HCT116 (cell line): ENCODE results near the gene SEC16A. TPM values are rescaled to one million over a fixed set of nuclear protein-coding genes. Genes with fewer than 3 reads are reported as not detected.
"Not testable (repeated sequence)": the region's sequence is repeated elsewhere in the genome, so short reads cannot be mapped to it uniquely, and the experiment has no call there.

Experiments used
- ATAC-seq: fragments of 200-7000 bp; cut with Tn5 transposase; 2 replicates; pipeline ENCODE4 v1.9.1; 2020; ENCODE audit warnings: mild to moderate bottlenecking, moderate library complexity
- BruUV-seq: library from RNA; stranded (reverse); fragments of 400-500 nt; replicated peaks from 2 replicates; lab custom pipeline; 2021; lab: Mats Ljungman, UMichigan
- CTCF ChIA-PET: fragments of 300-600 bp; sonication (Branson Sonifier 250); formaldehyde crosslinking; loops from one replicate; lab custom pipeline; 2021; ENCODE audit warnings: antibody characterized with exemption; lab: Charles Lee
- POLR2A ChIA-PET: fragments of 300-600, 350-600 bp; sonication (Branson Sonifier 250); formaldehyde crosslinking; loops from one replicate; lab custom pipeline; 2021; ENCODE audit warnings: antibody characterized with exemption; lab: Charles Lee
- RAD21 ChIA-PET, 2 experiments: fragments of 300-600 bp; sonication (Branson Sonifier 250); formaldehyde crosslinking; loops; one replicate each; lab custom pipeline; 2023; ENCODE audit warnings: low total read pairs in 2 of 2; ENCODE audit not compliant: uncharacterized antibody in 2 of 2, unreplicated experiment in 2 of 2, low non-redundant PET in 1 of 2; lab: Charles Lee
- DNase-seq: peaks from one replicate; pipeline ENCODE4 v3.0.0-alpha.2; 2010; ENCODE audit warnings: low read depth, low spot score
- H2AFZ ChIP-seq: fragments of 200-600 bp; shearing (Covaris generic), sonication (generic); 2 replicates; pipeline ENCODE4 v1.6.1; 2017; ENCODE audit warnings: low read depth, mixed run types, mixed read lengths, antibody characterized with exemption, low read length; ENCODE audit not compliant: poor library complexity, severe bottlenecking
- H3K27ac ChIP-seq: 2 replicates; pipeline ENCODE4 v1.5.1; 2012; ENCODE audit warnings: low read depth, low read length
- H3K27me3 ChIP-seq: fragments of 200-600 bp; sonication (generic); 2 replicates; pipeline ENCODE4 v1.6.1; 2016; ENCODE audit warnings: mixed run types, low read length, mixed read lengths; ENCODE audit not compliant: insufficient read depth
- H3K36me3 ChIP-seq, 2 experiments: fragments of 200-500 bp in 1 of 2; fragments of 200-600 bp in 1 of 2; sonication (Bioruptor generic) in 1 of 2; sonication (generic) in 1 of 2; 2 replicates each; pipeline versions ENCODE4 v1.5.1 to v1.6.1; 2014 to 2016; ENCODE audit warnings: low read length in 2 of 2, inconsistent platforms in 1 of 2, mixed read lengths in 1 of 2, mixed run types in 1 of 2; ENCODE audit not compliant: insufficient read depth in 2 of 2, control insufficient read depth in 1 of 2
- H3K4me1 ChIP-seq, 2 experiments: fragments of 200-600 bp in 1 of 2; sonication (generic) in 1 of 2; 2 replicates each; pipeline versions ENCODE4 v1.5.1 to v1.6.1; 2012 to 2017; ENCODE audit warnings: low read length in 2 of 2, inconsistent platforms in 1 of 2, mild to moderate bottlenecking in 1 of 2, mixed read lengths in 1 of 2, mixed run types in 1 of 2, moderate library complexity in 1 of 2; ENCODE audit not compliant: insufficient read depth in 2 of 2, control insufficient read depth in 1 of 2
- H3K4me2 ChIP-seq: fragments of 200-600 bp; sonication (generic); 2 replicates; pipeline ENCODE4 v1.6.1; 2017; ENCODE audit warnings: mixed run types, low read length, mixed read lengths
- H3K4me3 ChIP-seq, 2 experiments: fragments of 200-600 bp in 1 of 2; sonication (generic) in 1 of 2; replicated peaks in 1 of 2; 2 replicates each; pipeline ENCODE4 v1.5.1; 2011 to 2016; ENCODE audit warnings: low read length in 2 of 2, control low read depth in 1 of 2, low read depth in 1 of 2, mild to moderate bottlenecking in 1 of 2, mixed read lengths in 1 of 2, mixed run types in 1 of 2
- H3K79me2 ChIP-seq: fragments of 200-600 bp; sonication (generic); 2 replicates; pipeline ENCODE4 v1.6.1; 2017; ENCODE audit warnings: mild to moderate bottlenecking, mixed run types, low read length, moderate library complexity, mixed read lengths; ENCODE audit not compliant: insufficient read depth
- H3K9ac ChIP-seq: fragments of 200-600 bp; sonication (generic); 2 replicates; pipeline ENCODE4 v1.6.1; 2016; ENCODE audit warnings: low read length, mixed read lengths
- H3K9me2 ChIP-seq: fragments of 200-600 bp; sonication (generic), shearing (Covaris generic); 2 replicates; pipeline ENCODE4 v1.6.1; 2017; ENCODE audit warnings: mixed run types, mild to moderate bottlenecking, moderate library complexity; ENCODE audit not compliant: insufficient read depth
- H3K9me3 ChIP-seq, 2 experiments: fragments of 200-500 bp in 1 of 2; fragments of 200-600 bp in 1 of 2; sonication (Bioruptor generic) in 1 of 2; sonication (generic) in 1 of 2; 2 replicates each; pipeline ENCODE4 v1.6.1; 2014 to 2017; ENCODE audit warnings: low read length in 2 of 2, mixed read lengths in 2 of 2, inconsistent platforms in 1 of 2, low read depth in 1 of 2, mild to moderate bottlenecking in 1 of 2, mixed run types in 1 of 2, moderate library complexity in 1 of 2; ENCODE audit not compliant: control insufficient read depth in 1 of 2, insufficient read depth in 1 of 2
- H4K20me1 ChIP-seq: fragments of 200-600 bp; sonication (generic), shearing (Covaris generic); 2 replicates; pipeline ENCODE4 v1.6.1; 2017; ENCODE audit warnings: mixed run types, mild to moderate bottlenecking, moderate library complexity; ENCODE audit not compliant: insufficient read depth
- ATF3 ChIP-seq: IDR thresholded peaks from 2 replicates; pipeline ENCODE4 v1.6.1; 2012
- CBX3 ChIP-seq: IDR thresholded peaks from 2 replicates; pipeline ENCODE4 v1.6.1; 2012; ENCODE audit warnings: low read depth
- CEBPB ChIP-seq: IDR thresholded peaks from 2 replicates; pipeline ENCODE4 v1.6.1; 2012; ENCODE audit warnings: low read depth
- CTCF ChIP-seq, 3 experiments: fragments of 200-600 bp in 1 of 3; sonication (generic) in 1 of 3; IDR thresholded peaks in 2 of 3; conservative IDR thresholded peaks in 1 of 3; 2 replicates each; pipeline ENCODE4 v1.5.1; 2012 to 2017; ENCODE audit warnings: low read depth in 2 of 3, low read length in 2 of 3, antibody characterized with exemption in 1 of 3, borderline replicate concordance in 1 of 3, control low read depth in 1 of 3, mild to moderate bottlenecking in 1 of 3, mixed read lengths in 1 of 3, mixed run types in 1 of 3, moderate library complexity in 1 of 3; ENCODE audit not compliant: insufficient read depth in 1 of 3
- EGR1 ChIP-seq: IDR thresholded peaks from 2 replicates; pipeline ENCODE4 v1.6.1; 2012; ENCODE audit warnings: low read depth
- ELF1 ChIP-seq: IDR thresholded peaks from 2 replicates; pipeline ENCODE4 v1.6.1; 2012; ENCODE audit warnings: low read depth, borderline replicate concordance
- EZH2 ChIP-seq: fragments of 200-600 bp; sonication (generic); IDR thresholded peaks from 2 replicates; pipeline ENCODE4 v1.6.1; 2017; ENCODE audit warnings: antibody characterized with exemption, mixed run types
- EZH2phosphoT487 ChIP-seq: fragments of 200-600 bp; IDR thresholded peaks from 2 replicates; pipeline ENCODE4 v1.6.1; 2018; ENCODE audit warnings: antibody characterized with exemption, borderline replicate concordance
- JUND ChIP-seq: IDR thresholded peaks from 2 replicates; pipeline ENCODE4 v1.6.1; 2012
- MAX ChIP-seq: IDR thresholded peaks from 2 replicates; pipeline ENCODE4 v1.6.1; 2012
- RAD21 ChIP-seq: IDR thresholded peaks from 2 replicates; pipeline ENCODE4 v1.6.1; 2012; ENCODE audit warnings: low read depth, mild to moderate bottlenecking
- YY1 ChIP-seq: IDR thresholded peaks from 2 replicates; pipeline ENCODE4 v1.6.1; 2011; ENCODE audit warnings: low read length, low read depth, moderate library complexity, mild to moderate bottlenecking; ENCODE audit not compliant: insufficient replicate concordance; ENCODE audit errors: extremely low read depth
- ZBTB33 ChIP-seq: IDR thresholded peaks from 2 replicates; pipeline ENCODE4 v1.6.1; 2011; ENCODE audit warnings: mild to moderate bottlenecking, low read length, moderate library complexity; ENCODE audit not compliant: insufficient replicate concordance; ENCODE audit errors: extremely low read depth
- ZFX ChIP-seq: fragments of 450-650 bp; IDR thresholded peaks from 2 replicates; pipeline ENCODE4 v1.6.1; 2017
- ZNF274 ChIP-seq: fragments of 200-500 bp; sonication (Bioruptor generic); IDR thresholded peaks from 2 replicates; pipeline ENCODE4 v1.6.1; 2014; ENCODE audit warnings: mild to moderate bottlenecking, low read depth, low read length, inconsistent platforms
- intact Hi-C: fragments of 100-400 bp; cut with micrococcal nuclease; formaldehyde crosslinking; loops from 2 replicates; pipeline ENCODE4 v1.10.0; 2022
- total RNA-seq: library from RNA; stranded (reverse); gene quantifications from one replicate; pipeline ENCODE4 v1.2.1, GENCODE V29; 2021; ENCODE audit not compliant: unreplicated experiment

SEC16A gene
- total RNA-seq, 1 experiment from 2014 or later = 49.8 TPM

- DNase-seq, intact Hi-C loops, H3K9ac ChIP-seq, H3K27ac ChIP-seq, H3K9me3 ChIP-seq, POLR2A ChIA-PET, H3K9me2 ChIP-seq, H3K4me2 ChIP-seq, CTCF ChIA-PET, BruUV-seq, H2AFZ ChIP-seq, ATAC-seq, H3K27me3 ChIP-seq, RAD21 ChIA-PET, H3K4me3 ChIP-seq, H4K20me1 ChIP-seq: not testable (repeated sequence)
- peaks cover 32 to 39% of the 10 kb centered on the region in 2 experiments; a peak in 3 of 4 replicates for H3K36me3 ChIP-seq
- peaks cover 4 to 15% of the 10 kb centered on the region in 2 experiments for H3K4me1 ChIP-seq
- H3K79me2 ChIP-seq = peaks cover 41% of the 10 kb centered on the region
Observed at GRCh38 chr9:136405904-136406303, 76.9 kb downstream of the SEC16A start.

GRCh38 chr9:136405481-136405880 is 77.4 kb downstream of the SEC16A start:
- intact Hi-C loops = no loop called here
- H3K4me3 ChIP-seq = no peak overlapping the region
- TF ChIP-seq YY1 (no peak), EGR1 (no peak), CEBPB (no peak), ZFX (no peak), ATF3 (no peak), ZBTB33 (no peak), ZNF274 (no peak), EZH2phosphoT487 (no peak), MAX (no peak), EZH2 (no peak), RAD21 (no peak), CTCF (IDR thresholded peaks at IDR 0.05 in 2 of 3, conservative IDR thresholded peaks at IDR 0.05 in 1 of 3; ENCODE audit: borderline replicate concordance in 1 of 3, insufficient read depth in 1 of 3, low read depth in 2 of 3, low read length in 2 of 3) (no peak), JUND (no peak), ELF1 (no peak), CBX3 (no peak)
- TF ChIP-seq, all 23 proteins: peak for 0
- DNase-seq = no peak
- Histone ChIP-seq H3K4me2 (no peak overlapping the region), H4K20me1 (no peaks in the 10 kb centered on the region), H3K4me1 (peaks cover 4 to 19% of the 10 kb centered on the region in 2 experiments), H3K9me2 (no peaks in the 10 kb centered on the region), H3K79me2 (peaks cover 37% of the 10 kb centered on the region), H3K9me3 (no peaks in the 10 kb centered on the region), H2AFZ (no peak overlapping the region), H3K36me3 (peaks cover 32 to 39% of the 10 kb centered on the region in 2 experiments; a peak in 3 of 4 replicates), H3K27ac (no peak overlapping the region), H3K27me3 (no peaks in the 10 kb centered on the region), H3K9ac (no peak overlapping the region)
- ATAC-seq = no peak
- ChIA-PET CTCF (no interaction called here), RAD21 (no interaction called here), POLR2A (no interaction called here)
- BruUV-seq = no TSS peak
